Neural progenitor cell (in vitro differentiated cells): ENCODE measurements around the gene RPEL1.

Experiments used
- CTCF ChIP-seq: fragments of 200-600 bp; sonication (generic); IDR thresholded peaks from 2 replicates; pipeline ENCODE4 v1.5.1; 2017; ENCODE audit warnings: antibody characterized with exemption, mild to moderate bottlenecking
- EZH2phosphoT487 ChIP-seq: fragments of 200-600 bp; sonication (generic); IDR thresholded peaks from 2 replicates; pipeline ENCODE4 v1.6.1; 2017; ENCODE audit warnings: antibody characterized with exemption

DNA sequence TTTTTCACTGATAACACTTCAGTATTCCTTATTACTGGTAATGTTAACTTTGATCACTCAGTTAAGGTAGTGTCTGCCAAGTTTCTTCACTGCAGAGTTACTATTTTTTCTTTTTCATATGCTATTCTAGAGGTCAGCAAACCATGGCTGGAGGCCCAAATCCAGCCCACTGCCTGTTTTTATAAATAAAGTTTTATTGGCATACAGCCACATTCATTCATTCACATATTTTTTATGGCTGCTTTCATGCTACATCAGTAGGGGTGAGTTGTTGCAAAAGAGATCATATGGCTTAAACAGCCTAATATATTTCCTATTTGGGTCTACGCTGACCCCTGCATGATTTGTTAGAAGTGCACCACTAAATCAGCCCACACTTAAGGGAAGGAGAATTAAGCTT is 10.9 kb downstream of the RPEL1 start:
- TF ChIP-seq CTCF (no peak), EZH2phosphoT487 (no peak)
